22Rv1 (cell line): ENCODE results near the gene VASP.

ENCODE experiments used
- CTCF ChIP-seq: fragments of 450-650 bp; IDR thresholded peaks from 2 replicates; pipeline ENCODE4 v1.5.1; 2017; ENCODE audit warnings: mild to moderate bottlenecking
- ZFX ChIP-seq: fragments of 450-650 bp; IDR thresholded peaks from 2 replicates; pipeline ENCODE4 v1.6.1; 2017; ENCODE audit warnings: antibody characterized with exemption, borderline replicate concordance

- no peak for TF ChIP-seq CTCF
- TF ChIP-seq ZFX = no peak
Observed at GRCh38 chr19:45531349-45531748, 24.1 kb downstream of the VASP start.
